Measurements from ENCODE around the gene PGAP6.

DNA sequence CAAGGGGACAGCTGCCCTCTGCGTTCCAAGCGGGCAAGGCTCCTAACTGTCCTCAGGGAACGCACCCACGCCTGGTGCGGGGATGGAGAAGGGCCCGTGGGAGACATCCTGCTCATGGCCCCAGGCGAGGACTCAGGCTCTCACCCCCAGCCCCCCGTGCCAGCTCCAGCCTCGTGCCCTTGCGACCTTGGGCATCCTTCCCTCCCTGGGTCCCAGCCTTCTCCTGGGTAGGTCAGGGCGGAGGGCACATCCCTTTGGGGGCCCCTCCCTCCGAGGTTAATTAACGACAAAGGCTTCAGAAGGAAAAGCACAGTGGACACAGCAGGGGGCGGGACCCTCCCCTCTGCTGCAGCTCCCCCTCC is 3.0 kb downstream of the PGAP6 start:
- TF ChIP-seq, protein P1, sequence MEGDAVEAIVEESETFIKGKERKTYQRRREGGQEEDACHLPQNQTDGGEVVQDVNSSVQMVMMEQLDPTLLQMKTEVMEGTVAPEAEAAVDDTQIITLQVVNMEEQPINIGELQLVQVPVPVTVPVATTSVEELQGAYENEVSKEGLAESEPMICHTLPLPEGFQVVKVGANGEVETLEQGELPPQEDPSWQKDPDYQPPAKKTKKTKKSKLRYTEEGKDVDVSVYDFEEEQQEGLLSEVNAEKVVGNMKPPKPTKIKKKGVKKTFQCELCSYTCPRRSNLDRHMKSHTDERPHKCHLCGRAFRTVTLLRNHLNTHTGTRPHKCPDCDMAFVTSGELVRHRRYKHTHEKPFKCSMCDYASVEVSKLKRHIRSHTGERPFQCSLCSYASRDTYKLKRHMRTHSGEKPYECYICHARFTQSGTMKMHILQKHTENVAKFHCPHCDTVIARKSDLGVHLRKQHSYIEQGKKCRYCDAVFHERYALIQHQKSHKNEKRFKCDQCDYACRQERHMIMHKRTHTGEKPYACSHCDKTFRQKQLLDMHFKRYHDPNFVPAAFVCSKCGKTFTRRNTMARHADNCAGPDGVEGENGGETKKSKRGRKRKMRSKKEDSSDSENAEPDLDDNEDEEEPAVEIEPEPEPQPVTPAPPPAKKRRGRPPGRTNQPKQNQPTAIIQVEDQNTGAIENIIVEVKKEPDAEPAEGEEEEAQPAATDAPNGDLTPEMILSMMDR (conservative IDR thresholded peaks at IDR 0.05 in 1 of 2, IDR thresholded peaks at IDR 0.05 in 1 of 2; ENCODE audit: extremely low read depth in 1 of 2, insufficient read depth in 1 of 2, low read depth in 1 of 2, low read length in 2 of 2) = no peak
- no peak for TF ChIP-seq EZH2 (IDR thresholded peaks at IDR 0.05; ENCODE audit: borderline replicate concordance, low read length)
